Ectodermal cell (in vitro differentiated cells): Measurements from ENCODE around the gene UBAP2.

Source experiments
- H3K27ac ChIP-seq: 2 replicates; pipeline ENCODE4 v1.7.0; 2013; ENCODE audit warnings: mild to moderate bottlenecking, low read depth, low read length; ENCODE audit not compliant: insufficient read depth, poor library complexity, severe bottlenecking
- H3K27me3 ChIP-seq: 2 replicates; pipeline ENCODE4 v1.7.0; 2013; ENCODE audit warnings: mild to moderate bottlenecking, low read length; ENCODE audit not compliant: insufficient read depth, control insufficient read depth, poor library complexity, severe bottlenecking
- H3K36me3 ChIP-seq: one replicate; pipeline ENCODE4 v1.7.0; 2013; ENCODE audit warnings: low read length; ENCODE audit not compliant: control insufficient read depth, insufficient read depth
- H3K4me1 ChIP-seq: one replicate; pipeline ENCODE4 v1.7.0; 2013; ENCODE audit warnings: low read length; ENCODE audit not compliant: control insufficient read depth, insufficient read depth
- H3K4me3 ChIP-seq: 2 replicates; pipeline ENCODE4 v1.7.0; 2013; ENCODE audit warnings: low read depth, low read length, control low read depth; ENCODE audit not compliant: insufficient read depth
- H3K9me3 ChIP-seq: 2 replicates; pipeline ENCODE4 v1.7.0; 2013; ENCODE audit warnings: mild to moderate bottlenecking, low read length, moderate library complexity; ENCODE audit not compliant: control insufficient read depth
- WGBS, 2 experiments: methylation state at CpG; one replicate each; pipeline ENCODE4 v1.1.7; 2013; ENCODE audit warnings: missing lambda C conversion rate in 2 of 2; 5-methylcytosine and 5-hydroxymethylcytosine counted together

The UBAP2 gene

GRCh38 chr9:33924978-33925797 lies 123.5 kb downstream of the UBAP2 start:
- Histone ChIP-seq H3K9me3 (no peaks in the 10 kb centered on the region), H3K36me3 (peaks cover 37% of the 10 kb centered on the region), H3K4me3 (no peak overlapping the region), H3K27ac (peak overlapping the region; percentile 71), H3K27me3 (no peaks in the 10 kb centered on the region), H3K4me1 (peaks cover 11% of the 10 kb centered on the region)
- 54% methylated on average over 17 of the region's 17 CpGs for WGBS, 2 experiments

GRCh38 chr9:33923998-33924701 lies 124.5 kb downstream of the UBAP2 start:
- WGBS, 2 experiments = 91 to 92% methylated on average over 14 of the region's 14 CpGs
- no peaks in the 10 kb centered on the region for H3K27me3 ChIP-seq
- H3K27ac ChIP-seq = no peak overlapping the region
- peaks cover 35% of the 10 kb centered on the region for H3K36me3 ChIP-seq
- no peaks in the 10 kb centered on the region for H3K9me3 ChIP-seq
- H3K4me1 ChIP-seq = peaks cover 11% of the 10 kb centered on the region
- H3K4me3 ChIP-seq = no peak overlapping the region

GRCh38 chr9:33923079-33923478 lies 125.6 kb downstream of the UBAP2 start:
- no peaks in the 10 kb centered on the region for H3K9me3 ChIP-seq
- H3K4me3 ChIP-seq = no peak overlapping the region
- 94 to 95% methylated on average over 4 of the region's 4 CpGs for WGBS, 2 experiments
- peaks cover 32% of the 10 kb centered on the region for H3K36me3 ChIP-seq
- no peak overlapping the region for H3K27ac ChIP-seq
- peaks cover 11% of the 10 kb centered on the region for H3K4me1 ChIP-seq
- H3K27me3 ChIP-seq = no peaks in the 10 kb centered on the region

- 92 to 93% methylated on average over 14 of the region's 14 CpGs for WGBS, 2 experiments
- Histone ChIP-seq H3K27me3 (no peaks in the 10 kb centered on the region), H3K9me3 (no peaks in the 10 kb centered on the region), H3K36me3 (peaks cover 38% of the 10 kb centered on the region), H3K27ac (no peak overlapping the region), H3K4me1 (peaks cover 11% of the 10 kb centered on the region), H3K4me3 (no peak overlapping the region)
These were observed 126.5 kb downstream of the UBAP2 start for GRCh38 chr9:33921967-33922895.

- peaks cover 47% of the 10 kb centered on the region for H3K36me3 ChIP-seq
- H3K27me3 ChIP-seq = no peaks in the 10 kb centered on the region
- H3K4me3 ChIP-seq = no peak overlapping the region
- H3K27ac ChIP-seq = no peak overlapping the region
- 98 to 99% methylated on average over 6 of the region's 6 CpGs for WGBS, 2 experiments
- no peaks in the 10 kb centered on the region for H3K9me3 ChIP-seq
- no peaks in the 10 kb centered on the region for H3K4me1 ChIP-seq
These were observed 129.3 kb downstream of the UBAP2 start for GRCh38 chr9:33919276-33919897.

GRCh38 chr9:33917036-33917435 lies 131.7 kb downstream of the UBAP2 start:
- Histone ChIP-seq H3K9me3 (no peaks in the 10 kb centered on the region), H3K27me3 (no peaks in the 10 kb centered on the region), H3K4me1 (no peaks in the 10 kb centered on the region), H3K4me3 (no peak overlapping the region), H3K27ac (no peak overlapping the region), H3K36me3 (peaks cover 28% of the 10 kb centered on the region)
- WGBS, 2 experiments = 95 to 96% methylated on average over 9 of the region's 9 CpGs

GRCh38 chr9:33914887-33915628 lies 133.6 kb downstream of the UBAP2 start:
- Histone ChIP-seq H3K36me3 (peaks cover 23% of the 10 kb centered on the region), H3K27me3 (no peaks in the 10 kb centered on the region), H3K9me3 (no peaks in the 10 kb centered on the region), H3K27ac (no peak overlapping the region), H3K4me1 (no peaks in the 10 kb centered on the region), H3K4me3 (no peak overlapping the region)
- WGBS, 2 experiments = 80 to 82% methylated on average over 3 of the region's 3 CpGs

- no peaks in the 10 kb centered on the region for H3K27me3 ChIP-seq
- H3K36me3 ChIP-seq = peaks cover 23% of the 10 kb centered on the region
- H3K4me3 ChIP-seq = no peak overlapping the region
- WGBS, 2 experiments = 90 to 100% methylated on average over 1 of the region's 1 CpG
- H3K27ac ChIP-seq = no peak overlapping the region
- H3K9me3 ChIP-seq = no peaks in the 10 kb centered on the region
- H3K4me1 ChIP-seq = no peaks in the 10 kb centered on the region
These were observed 135.1 kb downstream of the UBAP2 start for GRCh38 chr9:33913541-33913940.

GRCh38 chr9:33908749-33909148 lies 139.9 kb downstream of the UBAP2 start:
- H3K4me1 ChIP-seq = peaks cover 2% of the 10 kb centered on the region
- no peak overlapping the region for H3K27ac ChIP-seq
- H3K4me3 ChIP-seq = no peak overlapping the region
- H3K27me3 ChIP-seq = no peaks in the 10 kb centered on the region
- H3K9me3 ChIP-seq = no peaks in the 10 kb centered on the region
- 86 to 91% methylated on average over 3 to 4 of the region's 4 CpGs for WGBS, 2 experiments
- peaks cover 5% of the 10 kb centered on the region for H3K36me3 ChIP-seq
